Mesendoderm (in vitro differentiated cells): ENCODE measurements around the gene USP32.
"Not testable (repeated sequence)": the region's sequence is repeated elsewhere in the genome, so short reads cannot be mapped to it uniquely, and the experiment has no call there.

Source experiments
- DNase-seq: peaks from one replicate; pipeline ENCODE4 v3.0.0; 2013
- H2AK5ac ChIP-seq: 2 replicates; pipeline ENCODE4 v1.6.1; 2013; ENCODE audit warnings: low read length, inconsistent platforms
- H2BK120ac ChIP-seq: 2 replicates; pipeline ENCODE4 v1.6.1; 2013; ENCODE audit warnings: low read depth, mild to moderate bottlenecking, low read length, moderate library complexity, mixed read lengths
- H2BK15ac ChIP-seq: replicated peaks from 2 replicates; pipeline ENCODE4 v1.6.1; 2013; ENCODE audit warnings: low read depth, mild to moderate bottlenecking, moderate library complexity
- H2BK5ac ChIP-seq: 2 replicates; pipeline ENCODE4 v1.6.1; 2013; ENCODE audit warnings: low read length, inconsistent platforms
- H3K18ac ChIP-seq: 2 replicates; pipeline ENCODE4 v1.6.1; 2013; ENCODE audit warnings: mild to moderate bottlenecking, low read length, mixed read lengths
- H3K23ac ChIP-seq: one replicate; pipeline ENCODE4 v1.6.1; 2013; ENCODE audit warnings: low read length
- H3K27ac ChIP-seq: 2 replicates; pipeline ENCODE4 v1.5.1; 2013; ENCODE audit warnings: low read depth, mild to moderate bottlenecking, inconsistent platforms, low read length, moderate library complexity
- H3K27me3 ChIP-seq: 2 replicates; pipeline ENCODE4 v1.6.1; 2013; ENCODE audit warnings: low read length, control low read depth, mild to moderate bottlenecking, inconsistent platforms; ENCODE audit not compliant: insufficient read depth, poor library complexity
- H3K36me3 ChIP-seq: 2 replicates; pipeline ENCODE4 v1.6.1; 2013; ENCODE audit warnings: low read length, inconsistent platforms; ENCODE audit not compliant: control insufficient read depth, insufficient read depth
- H3K4ac ChIP-seq: one replicate; pipeline ENCODE4 v1.6.1; 2013; ENCODE audit warnings: low read depth, mild to moderate bottlenecking, low read length, moderate library complexity
- H3K4me1 ChIP-seq: 2 replicates; pipeline ENCODE4 v1.6.1; 2013; ENCODE audit warnings: low read depth, low read length, inconsistent platforms; ENCODE audit not compliant: control insufficient read depth
- H3K4me2 ChIP-seq: 2 replicates; pipeline ENCODE4 v1.6.1; 2013; ENCODE audit warnings: low read length
- H3K4me3 ChIP-seq: 2 replicates; pipeline ENCODE4 v1.5.1; 2013; ENCODE audit warnings: mild to moderate bottlenecking, low read length
- H3K56ac ChIP-seq: one replicate; pipeline ENCODE4 v1.6.1; 2013; ENCODE audit warnings: low read length
- H3K79me1 ChIP-seq: 2 replicates; pipeline ENCODE4 v1.6.1; 2013; ENCODE audit warnings: low read length, inconsistent platforms
- H3K79me2 ChIP-seq: 2 replicates; pipeline ENCODE4 v1.6.1; 2013; ENCODE audit warnings: mild to moderate bottlenecking, low read length; ENCODE audit not compliant: control insufficient read depth, insufficient read depth
- H3K9ac ChIP-seq: 2 replicates; pipeline ENCODE4 v1.6.1; 2013; ENCODE audit warnings: low read length, inconsistent platforms
- H4K5ac ChIP-seq: one replicate; pipeline ENCODE4 v1.6.1; 2013; ENCODE audit warnings: low read length
- H4K8ac ChIP-seq: one replicate; pipeline ENCODE4 v1.6.1; 2013; ENCODE audit warnings: low read depth, mild to moderate bottlenecking, control low read depth, low read length, moderate library complexity
- WGBS: extraction: QIAGEN DNeasy Blood & Tissue Kit; methylation state at CpG from one replicate; pipeline ENCODE4 v1.1.7; 2013; ENCODE audit warnings: low lambda C conversion rate, missing lambda C conversion rate; ENCODE audit not compliant: insufficient coverage; ENCODE audit errors: extremely low coverage; 5-methylcytosine and 5-hydroxymethylcytosine counted together

Gene USP32

DNA sequence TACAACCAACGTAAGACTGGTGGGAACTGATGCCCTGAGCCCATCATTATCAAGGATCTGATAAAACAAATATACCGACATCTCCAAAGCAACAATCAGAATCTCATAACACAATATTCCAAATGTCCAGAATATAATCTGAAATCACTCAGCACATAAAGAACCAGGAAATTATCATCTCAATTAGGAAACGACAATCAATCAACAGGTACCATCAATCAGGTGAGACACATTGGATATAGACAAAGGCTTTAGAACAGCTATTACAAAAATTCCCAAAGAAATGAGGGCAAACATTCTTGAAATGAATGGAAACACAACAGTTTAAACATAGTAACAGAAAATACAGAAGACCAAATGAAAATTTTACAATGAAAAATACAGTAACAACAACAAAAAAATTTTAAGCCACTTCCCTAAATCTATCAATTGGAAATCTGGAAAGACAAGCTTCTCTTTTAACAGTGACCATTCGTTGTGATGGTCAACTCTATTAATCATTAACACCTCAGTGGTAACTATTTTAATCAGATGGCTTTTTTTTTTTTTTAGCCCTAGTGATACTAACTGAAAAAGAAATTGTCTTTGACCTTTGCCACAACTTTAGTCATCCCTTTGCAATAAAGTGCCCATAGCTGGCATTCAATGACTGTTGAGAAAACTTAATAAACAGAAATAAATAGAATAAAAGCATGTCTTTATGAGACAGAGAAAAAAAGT is 70.4 kb downstream of the USP32 start:
- Histone ChIP-seq H3K18ac (no peak overlapping the region), H3K4me2 (no peak overlapping the region), H3K56ac (no peak overlapping the region), H2AK5ac (no peak overlapping the region), H3K4me3 (no peak overlapping the region), H3K79me1 (peaks cover 4% of the 10 kb centered on the region), H3K9ac (no peak overlapping the region), H3K27me3 (no peaks in the 10 kb centered on the region), H3K36me3 (no peaks in the 10 kb centered on the region), H2BK5ac (no peak overlapping the region), H2BK15ac (no peak overlapping the region), H4K8ac (no peak overlapping the region), H3K27ac (no peak overlapping the region), H3K23ac (no peak overlapping the region), H2BK120ac (no peak overlapping the region), H4K5ac (no peak overlapping the region), H3K79me2 (peaks cover 10% of the 10 kb centered on the region), H3K4ac (no peak overlapping the region), H3K4me1 (no peaks in the 10 kb centered on the region)
- no peak for DNase-seq
- no CpG with 5 or more reads among the region's 4 CpGs for WGBS

DNA sequence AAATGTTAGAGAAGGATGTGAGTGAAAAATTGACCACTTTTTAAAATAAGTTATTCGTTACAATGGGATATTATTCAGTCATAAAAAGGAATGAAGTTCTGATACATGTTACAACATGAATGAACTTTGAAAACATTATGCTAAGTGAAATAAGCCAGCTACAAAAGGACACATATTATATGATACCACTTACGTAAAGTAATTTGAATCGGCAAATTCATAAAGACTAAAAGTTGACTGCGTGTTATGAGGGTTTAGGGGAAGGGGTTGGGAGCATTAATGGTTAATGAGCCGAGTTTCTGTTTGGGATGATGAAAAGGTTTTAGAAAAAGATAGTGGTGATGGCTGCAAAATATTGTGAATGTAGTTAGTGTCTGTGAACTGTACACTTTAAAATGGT is 73.1 kb downstream of the USP32 start:
- Histone ChIP-seq H3K27ac (no peak overlapping the region), H3K79me2 (peaks cover 15% of the 10 kb centered on the region), H3K4ac (no peak overlapping the region), H3K4me1 (no peaks in the 10 kb centered on the region), H3K4me3 (no peak overlapping the region), H3K18ac (no peak overlapping the region), H3K23ac (no peak overlapping the region), H2BK5ac (no peak overlapping the region), H3K56ac (no peak overlapping the region), H3K9ac (no peak overlapping the region), H2BK120ac (no peak overlapping the region), H2BK15ac (no peak overlapping the region), H3K79me1 (peaks cover 9% of the 10 kb centered on the region), H3K27me3 (no peaks in the 10 kb centered on the region), H4K5ac (no peak overlapping the region), H3K4me2 (no peak overlapping the region), H4K8ac (no peak overlapping the region), H2AK5ac (no peak overlapping the region), H3K36me3 (no peaks in the 10 kb centered on the region)
- 100% methylated on average over 3 of the region's 5 CpGs for WGBS
- no peak for DNase-seq

GRCh38 chr17:60318326-60318725 is 73.6 kb downstream of the USP32 start:
- H3K79me1 ChIP-seq: peaks cover 9% of the 10 kb centered on the region
- no peak overlapping the region for H3K56ac ChIP-seq
- H3K4me3 ChIP-seq: no peak overlapping the region
- no peak overlapping the region for H2BK15ac ChIP-seq
- no peak overlapping the region for H3K23ac ChIP-seq
- no peaks in the 10 kb centered on the region for H3K27me3 ChIP-seq
- H3K18ac ChIP-seq: no peak overlapping the region
- no peak for DNase-seq
- no peak overlapping the region for H4K8ac ChIP-seq
- H3K27ac ChIP-seq: no peak overlapping the region
- H3K79me2 ChIP-seq: peaks cover 15% of the 10 kb centered on the region
- no peak overlapping the region for H3K9ac ChIP-seq
- H3K4ac ChIP-seq: no peak overlapping the region
- H4K5ac ChIP-seq: no peak overlapping the region
- no peaks in the 10 kb centered on the region for H3K4me1 ChIP-seq
- no peak overlapping the region for H2AK5ac ChIP-seq
- H3K4me2 ChIP-seq: no peak overlapping the region
- no peak overlapping the region for H2BK5ac ChIP-seq
- no peaks in the 10 kb centered on the region for H3K36me3 ChIP-seq
- H2BK120ac ChIP-seq: no peak overlapping the region

DNA sequence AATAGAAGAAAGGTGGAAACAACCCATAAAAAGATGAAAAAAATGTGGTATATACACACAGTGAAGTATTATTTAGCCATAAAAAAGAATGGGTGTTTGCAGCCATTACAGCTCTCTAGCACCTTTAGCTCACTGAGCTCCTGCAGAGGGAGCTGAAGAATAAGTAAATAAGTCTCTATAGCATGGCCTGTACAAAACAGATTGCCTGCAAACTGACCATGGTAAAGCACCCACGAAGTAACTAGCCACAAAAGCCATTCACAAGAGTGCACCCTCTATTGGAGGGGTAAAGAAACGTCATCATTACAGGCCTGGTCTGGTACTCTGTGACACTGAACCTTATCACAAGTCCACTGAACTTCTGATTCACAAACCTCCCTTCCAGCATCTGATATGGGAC is 76.3 kb downstream of the USP32 start:
- Histone ChIP-seq H3K23ac (no peak overlapping the region), H3K4ac (no peak overlapping the region), H3K27me3 (no peaks in the 10 kb centered on the region), H2BK120ac (no peak overlapping the region), H3K9ac (no peak overlapping the region), H2BK15ac (no peak overlapping the region), H3K4me1 (no peaks in the 10 kb centered on the region), H4K8ac (no peak overlapping the region), H3K36me3 (no peaks in the 10 kb centered on the region), H3K79me1 (peaks cover 11% of the 10 kb centered on the region), H4K5ac (no peak overlapping the region), H2AK5ac (no peak overlapping the region), H3K18ac (no peak overlapping the region), H3K27ac (no peak overlapping the region), H3K4me3 (no peak overlapping the region), H3K4me2 (no peak overlapping the region), H3K56ac (no peak overlapping the region), H2BK5ac (no peak overlapping the region), H3K79me2 (peaks cover 9% of the 10 kb centered on the region)
- no CpG with 5 or more reads among the region's 2 CpGs for WGBS
- no peak for DNase-seq

- not testable (repeated sequence) for H3K18ac ChIP-seq, H2AK5ac ChIP-seq, H3K4me3 ChIP-seq, H3K27me3 ChIP-seq, H3K9ac ChIP-seq, H3K79me2 ChIP-seq, H3K4me1 ChIP-seq, H4K8ac ChIP-seq, H3K23ac ChIP-seq, H3K4me2 ChIP-seq, DNase-seq, H3K27ac ChIP-seq, H2BK15ac ChIP-seq, H3K4ac ChIP-seq, H3K56ac ChIP-seq, H3K36me3 ChIP-seq, H2BK5ac ChIP-seq, H2BK120ac ChIP-seq, H4K5ac ChIP-seq, H3K79me1 ChIP-seq
- WGBS: no CpG with 5 or more reads among the region's 8 CpGs
Measured at GRCh38 chr17:60314900-60315299, 77.0 kb downstream of the USP32 start.

GRCh38 chr17:60314423-60314822 is 77.5 kb downstream of the USP32 start:
- no peak for DNase-seq
- no peak overlapping the region for H4K8ac ChIP-seq
- H3K9ac ChIP-seq: no peak overlapping the region
- H3K79me1 ChIP-seq: peaks cover 8% of the 10 kb centered on the region
- no peak overlapping the region for H3K18ac ChIP-seq
- H2BK120ac ChIP-seq: no peak overlapping the region
- H3K4me2 ChIP-seq: no peak overlapping the region
- H2BK5ac ChIP-seq: no peak overlapping the region
- no peak overlapping the region for H2BK15ac ChIP-seq
- H3K56ac ChIP-seq: no peak overlapping the region
- H2AK5ac ChIP-seq: no peak overlapping the region
- H3K4me3 ChIP-seq: no peak overlapping the region
- H3K4ac ChIP-seq: no peak overlapping the region
- no CpG with 5 or more reads among the region's 1 CpG for WGBS
- no peak overlapping the region for H4K5ac ChIP-seq
- H3K4me1 ChIP-seq: no peaks in the 10 kb centered on the region
- H3K79me2 ChIP-seq: peaks cover 5% of the 10 kb centered on the region
- H3K36me3 ChIP-seq: no peaks in the 10 kb centered on the region
- no peak overlapping the region for H3K27ac ChIP-seq
- no peak overlapping the region for H3K23ac ChIP-seq
- no peaks in the 10 kb centered on the region for H3K27me3 ChIP-seq
